K562 (cell line): ENCODE measurements around the gene ZNF774. TPM values are rescaled to one million over a fixed set of nuclear protein-coding genes. Genes with fewer than 3 reads are reported as not detected.

ENCODE experiments used
- ARNT ChIP-seq, 2 experiments: fragments of 450-650 bp; IDR thresholded peaks; 2 replicates each; pipeline ENCODE4 v1.6.1; 2016; ENCODE audit warnings: mild to moderate bottlenecking in 1 of 2
- BACH1 ChIP-seq: fragments of 200-800 bp; sonication (Bioruptor generic); IDR thresholded peaks from 2 replicates; pipeline ENCODE4 v1.6.1; 2016; ENCODE audit warnings: missing genetic modification characterization, missing compliant biosample characterization
- BCL6 ChIP-seq: fragments of 250-450 bp; sonication (Bioruptor Pico); IDR thresholded peaks from 2 replicates; pipeline ENCODE4 v1.4.0; 2020
- BRCA1 ChIP-seq, 2 experiments: fragments of 450-650 bp in 1 of 2; sonication (generic) in 1 of 2; formaldehyde crosslinking in 1 of 2; IDR thresholded peaks; 2 replicates each; pipeline versions ENCODE4 v1.5.0 to v1.6.1; 2017 to 2020; ENCODE audit warnings: mild to moderate bottlenecking in 1 of 2, missing genetic modification reagents in 1 of 2
- CREBBP ChIP-seq: IDR thresholded peaks from one replicate; pipeline ENCODE4 v1.6.1; 2012; ENCODE audit warnings: low read depth, mild to moderate bottlenecking, control low read depth, inconsistent platforms, low read length
- CUX1 ChIP-seq: fragments of 200-800 bp; sonication (Bioruptor generic); IDR thresholded peaks from 2 replicates; pipeline ENCODE4 v1.6.1; 2016; ENCODE audit warnings: missing genetic modification characterization, missing compliant biosample characterization
- EGR1 ChIP-seq: fragments of 450-650 bp; conservative IDR thresholded peaks from 2 replicates; pipeline ENCODE4 v1.6.1; 2017; ENCODE audit warnings: mild to moderate bottlenecking
- FOSL1 ChIP-seq: fragments of 200-800 bp; sonication (Bioruptor generic); conservative IDR thresholded peaks from 2 replicates; pipeline ENCODE4 v1.6.1; 2016; ENCODE audit warnings: missing genetic modification characterization, missing compliant biosample characterization
- GABPA ChIP-seq: fragments of 200-800 bp; sonication (Bioruptor generic); conservative IDR thresholded peaks from 2 replicates; pipeline ENCODE4 v1.6.1; 2016; ENCODE audit warnings: low read depth, missing genetic modification characterization, missing compliant biosample characterization
- HNRNPH1 ChIP-seq: fragments of 200-400 bp; formaldehyde crosslinking; optimal IDR thresholded peaks from 2 replicates; pipeline ENCODE3; 2017; ENCODE audit warnings: low read depth, mild to moderate bottlenecking, low read length, moderate library complexity
- KLF13 ChIP-seq: fragments of 450-650 bp; IDR thresholded peaks from 2 replicates; pipeline ENCODE4 v1.6.1; 2016; ENCODE audit warnings: missing genetic modification characterization, low read depth, mild to moderate bottlenecking, missing compliant biosample characterization, moderate library complexity, borderline replicate concordance
- MAX ChIP-seq: sonication (generic); formaldehyde crosslinking; IDR thresholded peaks from 2 replicates; pipeline ENCODE4 v1.9.0; 2022; ENCODE audit warnings: mild to moderate bottlenecking, missing genetic modification reagents
- MTA2 ChIP-seq: fragments of 450-650 bp; IDR thresholded peaks from 2 replicates; pipeline ENCODE4 v1.6.1; 2016; ENCODE audit warnings: low read depth
- PML ChIP-seq: IDR thresholded peaks from 2 replicates; pipeline ENCODE4 v1.6.1; 2012; ENCODE audit warnings: low read length, inconsistent platforms
- PTTG1 ChIP-seq: fragments of 450-650 bp; IDR thresholded peaks from 2 replicates; pipeline ENCODE4 v1.6.1; 2016; ENCODE audit warnings: low read depth, mild to moderate bottlenecking, missing genetic modification characterization, missing compliant biosample characterization
- SMAD4 ChIP-seq: fragments of 250-450 bp; sonication (Bioruptor Pico); conservative IDR thresholded peaks from 2 replicates; pipeline ENCODE4 v1.8.0; 2021; ENCODE audit warnings: inconsistent platforms, mild to moderate bottlenecking, moderate library complexity
- SMARCB1 ChIP-seq: IDR thresholded peaks from 2 replicates; pipeline ENCODE4 v1.6.1; 2011; ENCODE audit warnings: improper control_type of control experiment, low read depth; ENCODE audit not compliant: insufficient read length
- SPI1 ChIP-seq: IDR thresholded peaks from 2 replicates; pipeline ENCODE4 v1.6.1; 2011; ENCODE audit warnings: low read depth, low read length, control low read depth, borderline replicate concordance
- TAF1 ChIP-seq: IDR thresholded peaks from 2 replicates; pipeline ENCODE4 v1.6.1; 2011; ENCODE audit warnings: mild to moderate bottlenecking, low read length, moderate library complexity; ENCODE audit not compliant: insufficient read depth, control insufficient read depth, severe bottlenecking; ENCODE audit errors: extremely low read depth
- TBP ChIP-seq: optimal IDR thresholded peaks from 2 replicates; pipeline ENCODE3; 2011; ENCODE audit warnings: low read depth, low read length, improper control_type of control experiment
- U2AF1 ChIP-seq: fragments of 200-400 bp; formaldehyde crosslinking; optimal IDR thresholded peaks from 2 replicates; pipeline ENCODE3; 2017; ENCODE audit warnings: mild to moderate bottlenecking, low read depth, low read length, moderate library complexity
- ZNF175 ChIP-seq: fragments of 200-800 bp; sonication (Bioruptor generic); IDR thresholded peaks from 2 replicates; pipeline ENCODE4 v1.6.1; 2016; ENCODE audit warnings: low read depth, mild to moderate bottlenecking, missing genetic modification characterization, missing compliant biosample characterization
- ZNF551 ChIP-seq: fragments of 250-450 bp; sonication (Bioruptor Pico); IDR thresholded peaks from 2 replicates; pipeline ENCODE4 v1.5.0; 2021; ENCODE audit warnings: mild to moderate bottlenecking, moderate library complexity
- ZNF780A ChIP-seq: fragments of 250-450 bp; sonication (Bioruptor Pico); IDR thresholded peaks from 2 replicates; pipeline ENCODE4 v1.5.0; 2021; ENCODE audit warnings: mild to moderate bottlenecking
- polyA plus RNA-seq, 8 experiments: library from polyadenylated mRNA; depleted of rRNA in 4 of 8; stranded (reverse) in 5 of 8; unstranded in 3 of 8; fragments of >200 nt; fragmentation: Nextera tagmentation in 2 of 8; fragmentation: Illumina TruSeq in 1 of 8; extraction: Ambion mirVana in 2 of 8; extraction: Trizol in 1 of 8; gene quantifications; 2 replicates each; pipeline versions ENCODE4 v1.2.1 to v1.2.3, GENCODE V29; 2011 to 2014; ENCODE audit warnings: inconsistent platforms in 1 of 8, missing spikeins in 1 of 8
- total RNA-seq, 7 experiments: library from RNA; depleted of rRNA in 6 of 7; stranded (reverse); fragments of >200 nt in 6 of 7; fragmentation: Illumina TruSeq in 2 of 7; extraction: Trizol in 2 of 7; gene quantifications; 2 replicates each; pipeline versions ENCODE4 v1.2.1 to v1.2.3, GENCODE V29; 2011 to 2021; ENCODE audit warnings: low replicate concordance in 1 of 7

ZNF774 gene
- total and polyA plus RNA-seq, 9 of the 15 experiments (the other 6 are each of a cell fraction or from before 2014, with no cell fraction given): 0.32 to 2.0 (median 1.2) TPM

- TF ChIP-seq ZNF175 (CRISPR knock-in tag) (no peak), MTA2 (no peak), ZNF780A (CRISPR knock-in tag) (no peak), TBP (peak; percentile 9), U2AF1 (no peak), HNRNPH1 (no peak), FOSL1 (tag) (no peak), SPI1 (peak; percentile 97), EGR1 (no peak), CUX1 (CRISPR knock-in tag) (no peak), PML (no peak), KLF13 (tag) (no peak), PTTG1 (tag) (no peak), SMARCB1 (no peak), MAX (CRISPR knock-in tag) (0 out of 2 replicates have a peak, but pooled peaks have one; percentile 33), BCL6 (CRISPR knock-in tag) (no peak), CREBBP (no peak), GABPA (tag) (no peak; the same call in 1 of the 2 replicates), ZNF551 (CRISPR knock-in tag) (no peak), BRCA1 (IDR thresholded peaks at IDR 0.05) (no peak), BRCA1 (CRISPR knock-in tag; IDR thresholded peaks at IDR 0.05) (no peak), BACH1 (no peak), ARNT (IDR thresholded peaks at IDR 0.05) (no peak), SMAD4 (CRISPR knock-in tag) (0 out of 2 replicates have a peak, but pooled peaks have one; percentile 38), TAF1 (no peak)
Measured at GRCh38 chr15:90388462-90389380, 36.6 kb downstream of the ZNF774 start (continued).
